Right ventricle myocardium superior (tissue), 1 donor: Measurements from ENCODE around the gene IGSF5. TPM values are rescaled to one million over a fixed set of nuclear protein-coding genes. Genes with fewer than 3 reads are reported as not detected.
"Not testable (repeated sequence)": the region's sequence is repeated elsewhere in the genome, so short reads cannot be mapped to it uniquely, and the experiment has no call there.

Source experiments
- ATAC-seq: fragments of 200-7000 bp; cut with Tn5 transposase; one replicate; pipeline ENCODE4 v1.9.1; 2020; ENCODE audit warnings: mild to moderate bottlenecking; ENCODE audit not compliant: poor library complexity
- DNase-seq: peaks from one replicate; pipeline ENCODE4 v3.0.0-alpha.2; 2020
- intact Hi-C: fragments of 100-400 bp; cut with DNase I; formaldehyde crosslinking; loops from one replicate; pipeline ENCODE4 v1.11.2; 2022
- total RNA-seq: library from RNA; stranded (reverse); fragmentation: NEBNext Ultra II Directional; extraction: Animal tissue kit (Norgen Biotek cat#: 25700); gene quantifications from one replicate; pipeline ENCODE4 v1.2.1, GENCODE V29; 2021
- donor health status: DM: no; HTN: yes; CAD: no; lungs with severe emphysema.

Gene IGSF5
- total RNA-seq, 1 donor from 2014 or later = 4.1 TPM

- intact Hi-C loops = no loop called here
- DNase-seq (no peak), ATAC-seq (no peak)
Measured at GRCh38 chr21:39730418-39731157, 14.4 kb upstream of the IGSF5 start.

- DNase-seq (no peak), ATAC-seq (peak; percentile 41)
- intact Hi-C loops = no loop called here
Measured at GRCh38 chr21:39736716-39737115, 8.3 kb upstream of the IGSF5 start.

- intact Hi-C loops = no loop called here
Measured at GRCh38 chr21:39737376-39738000, 7.5 kb upstream of the IGSF5 start.

GRCh38 chr21:39738566-39738965 is 6.4 kb upstream of the IGSF5 start:
- intact Hi-C loops = no loop called here
- ATAC-seq (no peak), DNase-seq (no peak)

More at GRCh38 chr21:39737376-39738000, 7.5 kb upstream of the IGSF5 start:
- DNase-seq (no peak), ATAC-seq (no peak)

GRCh38 chr21:39739531-39739930 is 5.5 kb upstream of the IGSF5 start:
- ATAC-seq, intact Hi-C loops, DNase-seq: not testable (repeated sequence)

- DNase-seq, intact Hi-C loops, ATAC-seq: not testable (repeated sequence)
Measured at GRCh38 chr21:39742561-39742960, 2.4 kb upstream of the IGSF5 start.

- intact Hi-C loops, ATAC-seq, DNase-seq: not testable (repeated sequence)
Measured at GRCh38 chr21:39745332-39745731, 349 bp downstream of the IGSF5 start.

- DNase-seq (no peak), ATAC-seq (no peak)
- intact Hi-C loops = no loop called here
Measured at GRCh38 chr21:39750670-39751069, 5.7 kb downstream of the IGSF5 start.

GRCh38 chr21:39754811-39755210 is 9.8 kb downstream of the IGSF5 start:
- DNase-seq (no peak), ATAC-seq (no peak)
- intact Hi-C loops = no loop called here

- DNase-seq = no peak
- ATAC-seq = no peak
- intact Hi-C loops = no loop called here
Measured at GRCh38 chr21:39756285-39756684, 11.3 kb downstream of the IGSF5 start.

- intact Hi-C loops = no loop called here
- DNase-seq (no peak), ATAC-seq (no peak)
Measured at GRCh38 chr21:39763272-39763970, 18.4 kb downstream of the IGSF5 start.

GRCh38 chr21:39774227-39774626 is 29.2 kb downstream of the IGSF5 start:
- no peak for ATAC-seq
- no peak for DNase-seq
- intact Hi-C loops = no loop called here

- intact Hi-C loops = no loop called here
- ATAC-seq (no peak), DNase-seq (no peak)
Measured at GRCh38 chr21:39775816-39776215, 30.8 kb downstream of the IGSF5 start.

- intact Hi-C loops = no loop called here
- no peak for ATAC-seq
- no peak for DNase-seq
Measured at GRCh38 chr21:39776589-39776988, 31.6 kb downstream of the IGSF5 start.

GRCh38 chr21:39781331-39781730 is 36.3 kb downstream of the IGSF5 start:
- no peak for ATAC-seq
- intact Hi-C loops = no loop called here

GRCh38 chr21:39788383-39788782 is 43.4 kb downstream of the IGSF5 start:
- ATAC-seq = peak; percentile 99
- intact Hi-C loops = loop anchor here (2.0 kb wide), 1 partner anchor 332 kb away; no protein-coding TSS in a partner anchor
- DNase-seq = peak; percentile 83

More at GRCh38 chr21:39781331-39781730, 36.3 kb downstream of the IGSF5 start:
- DNase-seq = no peak

GRCh38 chr21:39796466-39796865 is 51.5 kb downstream of the IGSF5 start:
- DNase-seq (no peak), ATAC-seq (no peak)
- intact Hi-C loops = no loop called here

- DNase-seq = peak; percentile 60
- ATAC-seq = peak; percentile 87
- intact Hi-C loops = no loop called here
Measured at GRCh38 chr21:39799178-39799577, 54.2 kb downstream of the IGSF5 start.

GRCh38 chr21:39800311-39800710 is 55.3 kb downstream of the IGSF5 start:
- DNase-seq (no peak), ATAC-seq (no peak)
- intact Hi-C loops = loop anchor here (10.0 kb wide), 1 partner anchor 244 kb away; no protein-coding TSS in a partner anchor
